HG03460 (cell line): ENCODE results near the gene AFMID.

ENCODE experiments used
- ATAC-seq: cut with Tn5 transposase; IDR thresholded peaks from one replicate; pipeline ENCODE4 v1.9.1; 2021; ENCODE audit not compliant: unreplicated experiment

Gene AFMID

DNA sequence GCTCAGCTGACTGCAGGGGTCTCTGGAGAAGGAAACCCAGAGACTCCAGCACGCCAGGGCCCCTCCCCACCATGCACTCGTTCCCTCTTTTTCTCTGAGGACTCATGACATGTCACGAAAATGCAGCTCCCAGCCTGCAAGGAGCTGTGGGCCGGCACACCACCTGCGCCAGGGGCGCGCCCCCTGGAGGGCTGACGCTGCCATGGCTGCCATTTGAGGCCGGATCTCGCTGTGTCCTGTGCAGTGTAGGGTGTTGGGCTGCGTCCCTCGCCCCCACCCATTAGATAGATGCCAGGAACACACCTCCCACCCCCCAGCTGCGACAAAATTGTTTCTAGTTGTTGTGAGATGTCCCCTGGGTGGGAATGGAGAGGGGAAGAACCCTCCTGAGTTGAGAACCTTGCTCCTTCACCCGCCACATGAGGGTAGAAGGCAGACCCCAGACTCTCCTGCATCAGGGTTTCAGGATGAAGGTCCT is 10.6 kb upstream of the AFMID start:
- ATAC-seq = peak; percentile 46

DNA sequence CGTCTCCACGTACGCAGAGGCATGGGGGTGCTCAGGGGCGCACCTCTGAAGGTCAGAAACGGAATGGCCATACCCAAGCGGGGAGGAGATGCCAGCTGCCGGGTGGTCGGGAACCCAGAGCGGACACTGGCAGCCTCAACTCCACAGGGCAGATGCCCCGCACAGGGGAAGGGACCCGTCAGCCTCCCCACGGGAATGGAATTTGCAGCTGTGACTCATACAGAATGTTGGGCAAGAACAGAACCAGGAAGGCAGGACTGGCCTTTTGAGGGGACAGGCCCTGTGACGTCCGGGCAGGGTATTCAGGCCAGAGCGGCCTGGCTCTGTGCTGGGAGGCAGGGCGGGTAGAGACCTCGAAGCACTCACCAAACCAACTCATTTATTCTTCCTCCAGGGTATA is 7.8 kb upstream of the AFMID start:
- no peak for ATAC-seq

DNA sequence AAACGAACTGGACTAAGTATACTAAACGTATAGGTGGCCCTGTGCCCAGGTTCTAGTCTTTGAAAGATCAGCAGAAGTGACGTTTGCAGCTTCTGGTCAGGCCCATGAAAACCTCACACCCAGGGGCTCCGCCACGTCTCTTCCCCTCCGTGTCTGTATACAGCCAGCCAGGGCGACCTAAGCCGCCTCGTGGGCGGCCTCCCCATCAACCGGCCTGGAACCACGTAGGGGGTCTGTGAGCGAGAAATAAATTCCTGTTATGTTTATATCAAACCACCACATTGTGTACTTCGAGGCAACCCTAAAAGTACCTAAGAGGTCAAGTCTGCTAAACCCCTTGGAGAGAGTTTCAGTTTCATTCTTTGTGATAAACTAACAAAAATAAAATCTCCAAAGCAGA is 7.1 kb upstream of the AFMID start:
- ATAC-seq = no peak

DNA sequence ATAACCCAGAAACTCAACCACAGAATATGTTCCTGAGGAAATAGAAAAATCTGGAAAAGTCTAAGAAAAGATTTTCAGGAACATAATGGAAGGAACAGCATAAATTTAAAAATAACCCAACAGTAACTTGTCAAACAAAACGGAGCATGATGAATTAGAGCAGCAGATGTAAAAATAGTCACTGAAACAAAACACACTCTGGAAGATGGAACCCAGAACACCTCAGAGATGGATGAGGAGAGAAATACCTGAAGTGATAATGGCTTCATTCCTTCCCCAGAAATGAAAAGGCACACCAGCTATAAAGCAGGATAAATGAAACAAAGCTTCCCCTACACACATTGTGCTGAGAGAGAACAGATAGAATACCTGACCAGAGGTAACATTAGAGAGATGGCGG is 6.7 kb upstream of the AFMID start:
- no peak for ATAC-seq

GRCh38 chr17:78182504-78182903 is 4.7 kb upstream of the AFMID start:
- no peak for ATAC-seq

DNA sequence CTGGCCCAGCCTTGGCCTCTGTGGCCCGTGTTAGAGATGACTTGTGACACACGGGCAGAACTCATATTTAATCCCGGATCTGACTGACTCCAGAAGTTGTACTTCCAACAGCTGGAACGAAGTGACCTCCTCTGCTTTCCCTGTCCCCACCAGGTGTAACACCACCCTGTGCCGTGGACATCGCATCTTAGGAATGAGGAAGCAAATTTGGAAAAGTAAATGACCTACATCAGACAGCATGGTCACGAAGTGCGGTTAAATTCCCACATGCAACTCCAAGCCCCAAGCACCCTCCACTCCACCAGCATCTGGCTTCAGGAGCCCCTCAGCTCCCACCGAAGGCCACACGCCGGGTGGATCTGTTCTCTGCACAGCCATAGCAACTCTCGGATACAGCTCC is 3.2 kb upstream of the AFMID start:
- no peak for ATAC-seq

GRCh38 chr17:78184351-78184750 is 2.8 kb upstream of the AFMID start:
- ATAC-seq = no peak

GRCh38 chr17:78184868-78185267 is 2.3 kb upstream of the AFMID start:
- no peak for ATAC-seq

GRCh38 chr17:78185981-78186691 is 1.0 kb upstream of the AFMID start:
- ATAC-seq = no peak

GRCh38 chr17:78196716-78197115 is 9.6 kb downstream of the AFMID start:
- ATAC-seq = no peak

GRCh38 chr17:78197147-78197832 is 10.1 kb downstream of the AFMID start:
- no peak for ATAC-seq

GRCh38 chr17:78200451-78200850 is 13.3 kb downstream of the AFMID start:
- ATAC-seq = no peak

GRCh38 chr17:78202666-78203065 is 15.5 kb downstream of the AFMID start:
- ATAC-seq = no peak

DNA sequence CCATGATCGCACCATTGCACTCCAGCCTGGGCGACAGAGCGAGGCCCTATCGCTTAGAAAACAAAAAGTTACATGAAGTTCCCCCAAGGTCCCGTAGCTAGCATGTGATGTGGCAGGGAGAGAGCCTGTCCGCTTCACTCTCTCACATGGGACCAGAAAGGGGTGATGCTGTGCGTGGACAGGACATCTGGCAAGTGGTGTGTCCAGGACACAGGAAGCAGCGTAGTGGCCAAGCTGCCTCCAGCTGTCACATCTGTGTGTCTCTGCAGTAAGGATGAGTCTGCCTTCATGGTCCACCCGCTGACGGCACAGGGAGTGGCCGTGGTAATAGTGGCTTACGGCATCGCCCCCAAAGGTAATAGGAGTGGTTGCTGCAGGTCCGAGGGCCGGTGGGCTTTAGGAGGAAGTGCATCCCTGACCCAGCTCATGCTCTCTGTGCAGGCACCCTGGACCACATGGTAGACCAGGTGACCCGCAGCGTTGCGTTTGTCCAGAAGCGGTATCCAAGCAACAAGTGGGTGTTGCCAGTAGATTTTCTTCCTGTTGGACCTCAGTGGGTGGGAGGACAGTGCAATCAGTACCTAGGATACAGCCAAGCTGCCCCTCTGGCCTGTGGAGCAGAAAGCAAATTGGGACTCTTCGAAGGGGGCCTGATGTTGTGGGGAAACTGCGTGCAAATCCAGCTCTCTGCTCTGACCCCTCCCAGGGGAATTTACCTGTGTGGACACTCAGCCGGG is 17.4 kb downstream of the AFMID start:
- ATAC-seq = no peak

- ATAC-seq = no peak
Measured at GRCh38 chr17:78205124-78205775, 18.1 kb downstream of the AFMID start.

DNA sequence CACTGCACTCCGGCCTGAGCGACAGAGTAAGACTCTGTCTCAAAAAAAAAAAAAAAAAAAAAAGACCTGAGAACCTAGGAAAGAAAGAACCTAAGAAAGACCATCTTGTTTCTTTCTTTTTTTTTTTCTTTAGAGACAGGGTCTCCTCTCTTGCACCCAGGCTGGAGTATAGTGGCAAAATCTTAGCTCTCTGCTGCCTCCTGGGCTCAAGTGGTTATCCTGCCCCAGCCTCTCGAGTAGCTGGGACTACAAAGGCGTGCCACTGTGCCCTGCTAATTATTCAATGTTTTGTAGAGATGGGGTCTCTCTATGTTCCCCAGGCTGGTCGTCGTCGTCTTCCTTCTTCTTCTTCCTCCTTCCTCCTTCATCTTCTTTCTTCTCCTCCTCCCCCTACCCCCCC is 19.1 kb downstream of the AFMID start:
- no peak for ATAC-seq

DNA sequence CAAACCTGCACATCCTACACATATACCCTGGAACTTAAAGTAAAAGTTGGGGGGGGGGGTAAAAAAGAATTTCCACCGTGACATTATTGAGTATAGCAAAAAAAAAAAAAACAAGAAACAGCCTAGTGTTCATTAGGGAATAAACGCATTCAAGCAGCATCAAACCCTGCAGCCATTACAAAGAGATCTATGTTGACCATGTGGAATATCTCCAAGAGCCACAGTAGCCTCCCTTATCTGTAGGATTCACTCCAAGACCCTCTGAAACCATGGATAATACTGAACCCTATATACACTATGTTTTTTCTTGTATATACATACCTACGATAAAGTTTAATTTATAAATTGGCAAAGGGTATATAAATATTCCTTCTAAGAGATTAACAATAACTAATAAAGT is 21.3 kb downstream of the AFMID start:
- ATAC-seq = no peak

- no peak for ATAC-seq
Measured at GRCh38 chr17:78210111-78210510, 22.9 kb downstream of the AFMID start.

GRCh38 chr17:78211032-78211431 is 23.9 kb downstream of the AFMID start:
- no peak for ATAC-seq

DNA sequence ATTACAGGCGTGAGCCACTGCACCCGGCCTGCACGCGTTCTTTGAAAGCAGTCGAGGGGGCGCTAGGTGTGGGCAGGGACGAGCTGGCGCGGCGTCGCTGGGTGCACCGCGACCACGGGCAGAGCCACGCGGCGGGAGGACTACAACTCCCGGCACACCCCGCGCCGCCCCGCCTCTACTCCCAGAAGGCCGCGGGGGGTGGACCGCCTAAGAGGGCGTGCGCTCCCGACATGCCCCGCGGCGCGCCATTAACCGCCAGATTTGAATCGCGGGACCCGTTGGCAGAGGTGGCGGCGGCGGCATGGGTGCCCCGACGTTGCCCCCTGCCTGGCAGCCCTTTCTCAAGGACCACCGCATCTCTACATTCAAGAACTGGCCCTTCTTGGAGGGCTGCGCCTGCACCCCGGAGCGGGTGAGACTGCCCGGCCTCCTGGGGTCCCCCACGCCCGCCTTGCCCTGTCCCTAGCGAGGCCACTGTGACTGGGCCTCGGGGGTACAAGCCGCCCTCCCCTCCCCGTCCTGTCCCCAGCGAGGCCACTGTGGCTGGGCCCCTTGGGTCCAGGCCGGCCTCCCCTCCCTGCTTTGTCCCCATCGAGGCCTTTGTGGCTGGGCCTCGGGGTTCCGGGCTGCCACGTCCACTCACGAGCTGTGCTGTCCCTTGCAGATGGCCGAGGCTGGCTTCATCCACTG is 27.0 kb downstream of the AFMID start, which contains the start of gene BIRC5:
TSS of gene BIRC5 (plus strand) at position 238 of the 690 bp plus-strand sequence. CDS start at position 302, 64 bp downstream.
- ATAC-seq = peak; percentile 61

DNA sequence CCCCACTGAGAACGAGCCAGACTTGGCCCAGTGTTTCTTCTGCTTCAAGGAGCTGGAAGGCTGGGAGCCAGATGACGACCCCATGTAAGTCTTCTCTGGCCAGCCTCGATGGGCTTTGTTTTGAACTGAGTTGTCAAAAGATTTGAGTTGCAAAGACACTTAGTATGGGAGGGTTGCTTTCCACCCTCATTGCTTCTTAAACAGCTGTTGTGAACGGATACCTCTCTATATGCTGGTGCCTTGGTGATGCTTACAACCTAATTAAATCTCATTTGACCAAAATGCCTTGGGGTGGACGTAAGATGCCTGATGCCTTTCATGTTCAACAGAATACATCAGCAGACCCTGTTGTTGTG is 27.5 kb downstream of the AFMID start:
- ATAC-seq = no peak
